PFSK-1 (cell line): ENCODE data around the gene HIVEP1.

ENCODE experiments used
- POLR2AphosphoS5 ChIP-seq: IDR thresholded peaks from 2 replicates; pipeline ENCODE4 v1.6.1; 2012; ENCODE audit warnings: low read depth, mild to moderate bottlenecking, control low read depth, low read length, moderate library complexity
- REST ChIP-seq, 2 experiments: IDR thresholded peaks; 2 replicates each; pipeline versions ENCODE4 v1.6.1 to v1.8.0; 2011 to 2012; ENCODE audit warnings: low read depth in 2 of 2, low read length in 2 of 2, control low read depth in 1 of 2, inconsistent platforms in 1 of 2, mild to moderate bottlenecking in 1 of 2, moderate library complexity in 1 of 2; ENCODE audit not compliant: insufficient read depth in 1 of 2
- SIN3A ChIP-seq: IDR thresholded peaks from 2 replicates; pipeline ENCODE4 v1.6.1; 2012; ENCODE audit warnings: mild to moderate bottlenecking, low read length, moderate library complexity, borderline replicate concordance; ENCODE audit not compliant: insufficient read depth

GRCh38 chr6:12064538-12065071 is 52.5 kb downstream of the HIVEP1 start:
- TF ChIP-seq SIN3A (no peak), POLR2AphosphoS5 (no peak), REST (IDR thresholded peaks at IDR 0.05; ENCODE audit: insufficient read depth in 1 of 2, low read depth in 2 of 2, low read length in 2 of 2) (no peak)
